ENCODE data around the gene INTS7. TPM values are rescaled to one million over a fixed set of nuclear protein-coding genes. Genes with fewer than 3 reads are reported as not detected.

INTS7 gene
- total and polyA plus RNA-seq, 9 of the 15 experiments (the other 6 are each of a cell fraction or from before 2014, with no cell fraction given), result 27.3 to 68.4 (median 40.4) TPM

- Histone ChIP-seq H3K9me1 (ENCODE audit: control insufficient read depth, insufficient read depth, low read length) (no peaks in the 10 kb centered on the region), H3K79me2 (ENCODE audit: control insufficient read depth, insufficient read depth, low read length) (no peaks in the 10 kb centered on the region), H3K27ac (ENCODE audit: extremely low read depth, low read depth, low read length) (no peak overlapping the region), H3K4me3 (no peak overlapping the region), H3K27me3 (ENCODE audit: control insufficient read depth in 2 of 2, insufficient read depth in 2 of 2, low read length in 2 of 2) (no peaks in the 10 kb centered on the region), H3K36me3 (ENCODE audit: control insufficient read depth, insufficient read depth, low read length) (peaks cover 59% of the 10 kb centered on the region; the same call in 2 of the 3 replicates), H3K9ac (ENCODE audit: insufficient read depth in 1 of 2, low read depth in 2 of 2, low read length in 2 of 2) (no peak overlapping the region), H2AFZ (ENCODE audit: low read depth, low read length) (no peak overlapping the region), H3K9me3 (replicated peaks; ENCODE audit: control insufficient read depth, insufficient read depth, low read depth, low read length) (no peaks in the 10 kb centered on the region), H3K4me2 (ENCODE audit: insufficient read depth, low read length) (no peak overlapping the region), H4K20me1 (replicated peaks; ENCODE audit: control insufficient read depth, insufficient read depth, low read length) (no peaks in the 10 kb centered on the region), H3K4me1 (replicated peaks in 1 of 2; ENCODE audit: control insufficient read depth in 2 of 2, insufficient read depth in 2 of 2, low read length in 2 of 2) (no peaks in the 10 kb centered on the region)
- peak; percentile 61 for ATAC-seq
- POLR2A ChIA-PET, result interaction anchor here (0.7 to 1.7 kb wide), 4 partner anchors 13 to 352 kb away, joined by 3 to 8 read pairs (median 4); partner anchors contain the start of genes DTL and INTS7
- 30% methylated on average over 2 of the region's 2 CpGs for WGBS (ENCODE audit: insufficient coverage, low coverage, missing lambda C conversion rate)
- FAIRE-seq, result no peak
- in situ Hi-C loops (cut with MboI), result no loop called here
- intact Hi-C loops (cut with micrococcal nuclease), result loop anchor here (2.0 to 5.0 kb wide), 2 partner anchors 277 to 331 kb away; no protein-coding TSS in a partner anchor
- DNase-seq (ENCODE audit: extremely low read depth in 1 of 4, low spot score in 3 of 4), result no peak
- BruUV-seq (replicated peaks), result no TSS peak
- CTCF ChIA-PET (ENCODE audit: low intra/inter-chr PET ratio), result interaction anchor here (1.1 kb wide), 1 partner anchor 21 kb away, joined by 3 read pairs; the partner anchor contains the start of gene INTS7
- no peak for TF ChIP-seq TARDBP (IDR thresholded peaks at IDR 0.05)
- no peak for TF ChIP-seq ZBTB43 (CRISPR knock-in tag; IDR thresholded peaks at IDR 0.05)
- TF ChIP-seq ZFPM2 (CRISPR knock-in tag; IDR thresholded peaks at IDR 0.05), result peak; percentile 26; the same call in 1 of the 2 replicates
- TF ChIP-seq E2F5 (CRISPR knock-in tag; IDR thresholded peaks at IDR 0.05), result no peak
- peak; percentile 50; the same call in 1 of the 2 replicates for TF ChIP-seq ATF3 (IDR thresholded peaks at IDR 0.05)
- TF ChIP-seq ATF3 (CRISPR knock-in tag; conservative IDR thresholded peaks at IDR 0.05), result no peak
- no peak for TF ChIP-seq CEBPG (CRISPR knock-in tag; IDR thresholded peaks at IDR 0.05)
- TF ChIP-seq CEBPG (tag; conservative IDR thresholded peaks at IDR 0.05 in 1 of 2, IDR thresholded peaks at IDR 0.05 in 1 of 2), result peak in 1 of 2 experiments; percentile 85; a peak in 2 of 4 replicates
- TF ChIP-seq U2AF2 (optimal IDR thresholded peaks at IDR 0.05; ENCODE audit: low read depth, low read length), result no peak
- no peak for TF ChIP-seq ID3 (CRISPR knock-in tag; IDR thresholded peaks at IDR 0.05)
- TF ChIP-seq ID3 (tag; IDR thresholded peaks at IDR 0.05), result no peak
- TF ChIP-seq CUX1 (CRISPR knock-in tag; IDR thresholded peaks at IDR 0.05), result no peak
Observed at GRCh38 chr1:212013672-212014071, 21.7 kb downstream of the INTS7 start.

Data from K562 (cell line).